Femur (tissue), 1 donor: ENCODE results near the gene PSORS1C1.

Source experiments
- DNase-seq: peaks from one replicate; pipeline ENCODE4 v3.0.0-alpha.2; 2017

Gene PSORS1C1

DNA sequence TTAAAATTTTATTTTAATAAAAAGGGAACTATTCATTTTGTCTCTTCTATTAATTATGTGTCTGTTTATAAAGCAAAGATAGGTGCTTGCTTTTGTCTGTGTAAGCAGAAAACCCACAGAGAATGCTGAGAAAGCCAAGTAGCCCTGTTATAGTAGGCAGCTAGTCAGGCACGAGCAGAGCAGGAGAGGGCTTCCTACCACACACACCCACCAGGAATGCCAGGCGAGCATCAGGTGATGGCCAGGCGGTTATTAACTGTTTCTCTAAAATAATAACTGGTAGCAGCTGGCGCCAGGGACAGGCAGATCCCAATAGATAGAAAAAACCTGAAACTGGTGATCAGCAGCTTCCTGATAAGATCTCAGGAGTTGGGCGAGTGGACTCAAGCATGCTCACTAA is 17.9 kb upstream of the PSORS1C1 start:
- DNase-seq: no peak

DNA sequence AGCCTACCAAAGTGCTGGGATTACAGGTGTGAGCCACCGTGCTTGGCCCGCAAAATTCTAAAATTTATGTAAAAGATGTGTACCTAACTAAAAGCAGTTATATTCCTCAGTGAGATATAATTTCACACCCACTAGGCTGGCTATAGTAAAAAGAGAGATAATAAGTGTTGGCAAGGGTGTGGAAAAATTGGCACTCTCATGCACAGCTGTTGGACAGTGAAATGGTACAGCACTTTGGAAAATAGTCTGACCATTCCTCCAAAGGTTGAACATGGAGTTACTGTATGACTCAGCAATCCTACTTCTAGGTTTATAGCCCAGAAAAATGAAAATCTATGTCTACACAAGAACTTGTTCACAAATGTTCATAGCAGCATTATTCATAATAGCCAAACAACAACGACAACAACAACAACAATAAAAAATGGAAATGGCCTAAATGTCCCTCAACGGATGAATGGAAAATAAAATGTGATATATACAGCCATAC is 16.1 kb upstream of the PSORS1C1 start:
- no peak for DNase-seq

- no peak for DNase-seq
These were observed 11.5 kb upstream of the PSORS1C1 start for GRCh38 chr6:31103136-31103535.

DNA sequence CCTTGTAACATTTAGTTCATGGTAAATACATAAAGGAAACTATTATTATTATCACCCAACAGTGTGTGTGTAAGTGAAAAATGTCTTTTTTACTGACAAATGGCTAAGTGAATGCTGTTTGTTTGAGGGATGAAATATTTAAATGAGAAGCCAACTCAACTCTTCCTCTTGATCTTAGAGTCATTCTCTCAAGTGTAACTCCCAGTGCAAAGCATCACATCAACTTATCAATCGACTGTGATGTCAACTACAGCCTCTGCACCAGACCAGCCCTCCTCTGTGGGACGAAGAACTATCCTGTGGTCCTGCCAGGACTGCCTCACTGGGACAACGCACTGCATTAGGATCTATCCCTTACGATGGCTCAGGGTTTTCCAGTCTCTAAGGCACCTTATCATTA is 7.5 kb upstream of the PSORS1C1 start:
- DNase-seq: no peak

- no peak for DNase-seq
These were observed 3.6 kb upstream of the PSORS1C1 start for GRCh38 chr6:31110825-31111582.

DNA sequence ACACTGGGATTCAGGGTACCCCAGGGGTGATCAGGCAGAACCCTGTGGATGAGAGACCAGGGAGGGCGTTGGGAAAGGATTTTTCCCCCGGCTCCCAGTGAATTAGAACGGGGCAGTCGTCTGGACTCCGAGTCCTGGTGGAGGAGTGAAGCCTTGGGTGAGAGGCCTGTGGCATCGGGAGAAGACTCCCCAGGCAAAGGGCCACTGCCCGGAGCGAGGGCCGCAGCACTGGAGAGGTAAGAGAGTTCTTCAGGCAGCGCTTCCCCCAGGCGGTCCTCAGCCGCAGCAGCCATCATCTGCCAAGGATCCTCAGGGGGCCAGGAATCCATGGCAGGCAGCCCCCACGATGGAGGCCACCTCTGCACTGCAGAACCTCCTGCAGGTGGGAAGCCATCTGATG is 2.9 kb upstream of the PSORS1C1 start:
- DNase-seq: no peak

- DNase-seq: no peak
These were observed 2.1 kb upstream of the PSORS1C1 start, which contains the start of gene C6orf15 for GRCh38 chr6:31112478-31112877. C6orf15 (minus strand) TSS chr6:31112575; CDS start chr6:31112555, 20 bp downstream.

DNA sequence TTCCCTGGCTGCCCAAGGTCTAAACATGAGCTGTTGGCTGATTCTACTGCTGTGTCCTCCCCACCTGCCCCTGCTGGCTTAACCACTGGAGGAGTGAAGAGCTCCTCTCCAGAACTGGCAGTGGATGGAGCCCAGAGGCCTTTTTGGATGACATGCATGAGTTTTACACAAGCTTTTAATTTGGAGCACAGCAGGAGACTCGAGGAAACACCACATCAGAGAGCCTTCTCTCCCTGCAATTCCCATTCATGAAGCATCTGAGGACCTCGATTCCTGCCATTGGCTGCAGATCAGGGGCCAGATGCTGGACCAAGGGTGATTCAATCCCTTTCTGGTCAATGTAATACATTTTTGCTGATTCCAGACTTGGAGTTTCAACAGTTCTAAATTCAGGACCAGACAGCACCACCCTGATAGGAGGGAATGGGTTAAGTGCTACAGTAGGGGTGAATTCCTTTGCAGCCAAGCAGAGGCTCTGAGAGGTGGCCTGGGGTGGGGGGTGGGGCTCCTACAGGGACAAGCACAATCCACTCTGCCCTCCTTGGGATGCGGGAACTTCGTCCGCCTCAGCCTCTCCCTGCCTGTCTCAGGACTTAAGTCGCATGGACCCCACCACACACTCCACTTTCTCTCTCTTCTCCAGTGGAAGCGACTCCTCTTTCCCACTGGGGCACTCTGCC is 599 bp upstream of the PSORS1C1 start:
- DNase-seq: peak; percentile 49

GRCh38 chr6:31114970-31115849 is 610 bp downstream of the PSORS1C1 start:
- no peak for DNase-seq

DNA sequence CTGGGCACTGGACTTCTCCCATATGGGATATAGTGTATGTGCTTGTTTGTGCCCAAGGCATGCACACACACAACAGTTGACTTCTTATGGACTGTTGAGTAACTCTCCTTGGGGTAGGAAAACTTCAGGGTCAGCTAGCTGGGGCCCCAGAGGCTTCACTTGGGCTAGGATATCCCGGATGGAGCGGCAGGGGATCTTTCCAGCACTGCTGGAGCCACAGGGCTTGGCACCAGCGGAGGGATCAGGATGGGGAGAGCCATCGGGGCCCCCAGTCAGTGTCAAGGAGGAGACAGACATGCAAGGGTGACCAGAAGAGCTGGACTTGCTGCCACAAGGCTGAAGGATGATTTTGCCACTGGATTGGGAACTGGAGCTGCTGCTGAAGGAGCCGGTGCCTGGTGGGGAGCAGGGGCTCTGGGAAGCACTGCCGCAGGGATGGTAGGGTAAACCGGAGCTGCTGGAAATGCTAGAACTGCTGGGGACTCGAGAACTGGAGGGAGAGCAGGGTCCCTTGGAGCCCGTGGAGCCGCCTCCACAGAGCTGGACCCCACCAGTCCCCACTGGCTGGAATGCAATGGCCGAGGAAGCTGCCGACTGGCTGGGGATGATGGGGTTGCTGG is 1.5 kb downstream of the PSORS1C1 start:
- DNase-seq: no peak

DNA sequence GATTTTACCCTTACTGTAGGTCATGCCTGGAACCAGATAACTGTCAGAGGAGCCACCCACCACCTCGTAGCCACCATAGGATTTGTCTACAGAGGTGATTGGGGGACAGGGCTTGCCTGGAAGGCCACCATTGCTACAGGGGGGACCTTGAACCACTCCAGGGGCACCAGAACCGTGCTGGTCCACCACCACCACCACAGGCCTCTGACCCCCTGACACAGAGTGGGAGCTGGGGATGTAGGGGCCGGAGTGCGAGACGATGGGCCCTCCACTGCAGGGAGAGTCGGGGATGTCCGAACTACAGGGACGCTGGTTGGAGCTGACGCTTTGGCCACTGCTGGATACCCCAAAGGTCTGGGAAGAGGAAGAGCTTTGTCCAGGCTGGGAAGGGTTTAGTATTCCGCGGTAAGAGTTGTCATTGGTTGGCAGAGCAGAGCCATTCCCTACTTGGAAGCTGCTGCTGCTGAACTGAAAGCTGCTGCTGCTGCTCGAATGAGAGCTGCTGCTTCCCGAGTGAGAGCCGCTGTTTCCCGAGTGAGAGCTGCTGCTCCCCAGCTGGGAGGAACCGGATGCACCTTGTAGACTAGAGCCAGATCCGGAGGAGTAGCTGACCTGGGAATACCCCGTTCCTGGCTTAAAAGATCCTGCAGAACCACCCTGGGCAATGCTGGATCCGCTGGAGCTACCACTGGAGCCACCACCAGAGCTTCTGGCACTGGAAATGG is 2.2 kb downstream of the PSORS1C1 start:
- no peak for DNase-seq

DNA sequence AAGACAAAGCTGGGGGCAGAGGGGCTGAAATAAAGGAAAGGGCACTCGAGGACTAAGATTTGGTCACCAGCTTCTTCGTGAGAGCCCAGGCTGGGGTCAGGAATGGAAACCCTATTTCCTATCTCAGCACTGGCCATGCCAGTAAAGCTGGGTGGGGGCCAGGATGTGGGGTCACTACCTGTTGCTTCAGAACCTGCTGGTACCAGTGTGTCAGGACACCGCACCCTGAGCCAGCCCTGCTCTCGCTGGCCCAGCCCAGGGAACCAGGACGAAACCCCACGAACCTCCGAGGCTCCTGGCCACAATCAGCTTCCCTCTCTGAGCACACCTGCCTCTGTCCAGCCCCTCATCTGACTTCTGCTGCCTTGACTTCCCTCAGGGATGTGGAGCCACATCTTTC is 3.6 kb downstream of the PSORS1C1 start:
- no peak for DNase-seq

GRCh38 chr6:31120151-31120915 is 5.7 kb downstream of the PSORS1C1 start, which contains the start of gene CDSN:
CDSN (minus strand) TSS chr6:31120446; CDS start chr6:31120419, 27 bp downstream.
- DNase-seq: no peak

DNA sequence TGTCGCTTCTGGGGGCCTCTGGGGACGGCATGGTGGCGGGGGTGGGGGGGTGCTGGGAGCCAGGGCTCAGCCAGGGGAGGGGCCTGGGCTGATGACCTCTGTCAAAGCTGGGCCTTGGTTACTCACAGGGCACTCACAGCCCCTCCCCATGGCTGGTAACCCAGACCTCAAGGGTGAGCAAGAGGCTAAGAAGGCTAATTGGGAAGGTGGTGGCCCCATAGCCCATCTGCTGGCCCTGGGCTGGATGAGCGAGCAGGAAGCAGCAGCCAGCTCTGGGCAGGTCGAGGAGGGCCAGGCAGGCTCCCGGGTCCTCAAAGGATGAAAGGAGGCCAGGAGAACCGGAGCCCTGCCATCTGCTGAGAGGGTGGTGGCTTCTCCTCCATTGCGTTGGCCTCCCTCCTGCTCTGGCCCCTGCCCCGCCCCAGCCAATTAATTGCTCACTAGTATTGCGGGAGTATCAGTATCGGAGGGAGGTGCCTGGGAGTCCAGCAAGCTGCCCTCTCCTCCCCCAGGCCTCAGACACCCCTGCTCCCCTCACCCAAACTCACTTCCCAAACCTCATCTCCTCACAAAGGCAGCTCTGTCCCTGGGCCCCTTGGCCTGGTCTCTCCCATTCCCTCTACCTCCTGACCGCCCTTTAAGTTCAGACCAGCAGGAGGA is 6.7 kb downstream of the PSORS1C1 start:
- DNase-seq: no peak

DNA sequence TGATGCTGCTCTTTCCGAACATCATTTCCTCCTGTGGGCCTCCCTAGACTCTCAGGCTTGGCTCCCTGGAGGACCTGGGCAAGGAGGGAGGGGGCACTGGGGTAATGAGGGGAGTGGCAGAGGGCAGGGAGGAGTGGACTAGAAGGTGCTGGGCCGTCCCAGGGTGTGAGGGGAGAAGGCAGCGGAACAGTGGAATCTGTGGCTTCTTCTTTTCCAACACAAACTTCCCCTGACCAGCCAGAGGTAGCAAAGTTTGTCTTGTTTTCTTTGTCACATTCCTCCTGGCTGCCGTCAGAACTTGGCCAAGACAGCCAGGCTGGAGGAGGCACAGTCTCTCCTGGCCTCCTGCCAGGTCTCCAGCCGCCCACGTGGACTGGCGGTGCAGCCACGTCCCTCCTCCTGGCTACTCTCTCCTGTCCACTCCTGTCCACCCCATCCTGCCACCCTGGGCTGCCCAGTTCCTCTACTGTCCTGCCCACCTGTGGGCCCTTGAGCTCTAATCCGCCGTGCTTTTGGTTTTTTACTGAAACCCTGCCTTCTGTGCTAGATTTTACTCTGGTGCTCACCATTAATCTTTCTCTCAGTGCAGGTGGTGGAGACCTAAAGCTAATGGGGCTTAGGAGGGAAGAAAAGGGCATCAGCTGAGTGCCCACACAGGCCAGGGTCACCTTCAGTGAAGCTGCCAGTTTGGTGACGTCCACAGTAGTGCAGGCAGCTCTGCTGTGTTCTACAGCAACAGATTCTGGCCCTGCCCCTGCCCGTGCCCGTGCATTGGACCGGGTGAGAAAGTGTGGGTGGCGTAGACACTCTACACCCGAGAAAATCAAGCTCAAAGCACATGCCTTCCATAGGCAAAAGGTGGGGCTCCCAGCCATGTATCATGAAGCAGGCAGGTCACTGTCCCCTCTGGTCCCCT is 8.4 kb downstream of the PSORS1C1 start:
- peak; percentile 83 for DNase-seq

DNA sequence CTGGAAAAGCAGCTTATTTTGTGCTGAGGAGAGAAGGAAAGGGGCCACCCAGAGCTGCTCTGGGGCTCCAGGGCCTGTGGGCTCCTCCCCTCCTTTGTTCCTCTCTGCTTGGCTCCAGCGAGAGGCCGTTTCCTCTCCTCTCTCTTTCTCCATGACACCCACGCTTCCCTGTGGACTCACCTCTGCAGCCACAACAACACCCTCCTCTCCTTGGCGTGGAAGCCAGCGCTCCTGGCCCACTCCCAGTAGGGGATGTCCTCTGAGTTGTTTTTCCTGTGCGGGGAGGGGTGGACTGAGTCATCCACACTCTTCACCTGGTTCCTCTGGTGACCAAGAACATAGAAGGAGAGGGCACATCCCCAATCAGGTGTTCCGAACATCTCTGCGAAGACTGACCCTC is 10.6 kb downstream of the PSORS1C1 start:
- DNase-seq: peak; percentile 66

GRCh38 chr6:31125586-31126363 is 11.2 kb downstream of the PSORS1C1 start:
- DNase-seq: no peak

DNA sequence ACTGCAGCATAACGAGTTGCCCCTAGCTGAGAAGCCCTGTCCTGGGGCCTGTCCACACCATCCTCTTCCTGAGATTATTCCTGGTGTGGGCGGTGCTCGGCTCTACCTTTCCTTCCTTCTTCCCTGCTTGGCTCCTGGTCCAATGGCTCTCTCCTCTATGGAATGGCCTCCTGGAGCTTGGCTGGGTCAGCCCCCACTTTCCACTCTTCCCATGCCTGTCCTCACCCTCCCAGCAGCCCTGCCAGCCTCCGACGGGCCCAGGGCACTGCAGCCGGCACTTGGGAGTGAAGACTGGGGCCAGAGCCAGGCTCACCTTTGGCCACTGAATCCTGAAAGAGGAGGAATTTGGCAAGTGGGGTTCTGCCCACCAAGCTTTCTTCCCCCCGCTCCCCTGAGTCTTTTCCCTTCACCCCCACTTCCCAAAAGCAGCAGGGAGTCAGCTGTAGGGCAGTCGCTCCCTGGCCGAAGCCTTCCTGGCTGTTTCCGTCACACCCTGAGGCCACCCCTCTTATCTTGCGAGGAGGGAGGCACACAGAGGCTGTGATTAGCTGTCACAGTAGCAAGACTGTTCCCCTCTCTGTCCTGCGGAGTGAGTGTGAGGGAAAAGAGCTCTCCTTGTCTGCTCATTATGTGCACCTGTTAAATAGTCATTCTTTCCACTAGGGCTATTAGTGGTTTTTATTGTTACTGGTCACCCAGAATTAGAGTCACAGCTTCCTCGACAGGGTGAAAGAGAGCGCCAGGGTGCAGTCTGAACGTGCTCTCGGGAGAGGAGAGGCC is 12.0 kb downstream of the PSORS1C1 start:
- no peak for DNase-seq
